Medulla oblongata (tissue), 1 donor: ENCODE data around the gene SND1.

Experiments
- DNase-seq: peaks from one replicate; pipeline ENCODE4 v3.0.0-alpha.2; 2015; ENCODE audit errors: extremely low spot score

SND1 gene

DNA sequence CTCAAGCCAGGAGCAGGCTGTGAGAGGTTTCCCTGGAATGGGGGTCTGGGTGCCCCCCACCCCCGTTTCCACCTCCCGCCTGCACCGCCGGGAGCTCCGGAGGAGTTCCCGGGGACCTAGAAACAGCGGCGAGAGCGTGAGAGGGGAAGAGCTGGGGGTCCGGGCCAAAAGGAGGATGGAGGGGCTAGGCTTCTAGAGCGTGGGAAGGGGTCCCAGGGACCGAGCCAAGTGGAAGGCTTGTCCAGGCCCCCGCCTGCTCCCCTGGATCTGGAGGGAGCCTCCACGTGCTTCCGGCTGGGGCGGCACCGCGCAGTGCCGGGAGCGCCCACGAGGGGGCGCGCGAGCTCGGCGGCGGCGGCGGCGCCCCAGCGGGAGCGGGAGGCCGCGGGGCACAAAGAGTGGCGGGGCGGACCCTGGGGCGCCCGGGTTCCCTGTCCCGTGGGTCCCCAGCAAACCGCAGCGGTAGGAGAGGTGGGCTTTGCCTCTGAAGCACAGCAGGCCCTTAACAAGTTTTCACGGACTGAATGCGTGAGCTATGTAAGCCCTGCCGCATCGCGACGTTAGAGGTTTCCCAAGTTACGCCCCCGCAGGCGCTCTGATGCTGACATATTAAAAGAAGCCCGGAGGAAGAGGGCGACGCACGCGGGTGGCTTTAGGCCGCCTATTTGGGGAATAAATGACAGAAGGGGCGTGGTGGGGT, 483.7 kb downstream of the SND1 start:
- peak; percentile 42 for DNase-seq

DNA sequence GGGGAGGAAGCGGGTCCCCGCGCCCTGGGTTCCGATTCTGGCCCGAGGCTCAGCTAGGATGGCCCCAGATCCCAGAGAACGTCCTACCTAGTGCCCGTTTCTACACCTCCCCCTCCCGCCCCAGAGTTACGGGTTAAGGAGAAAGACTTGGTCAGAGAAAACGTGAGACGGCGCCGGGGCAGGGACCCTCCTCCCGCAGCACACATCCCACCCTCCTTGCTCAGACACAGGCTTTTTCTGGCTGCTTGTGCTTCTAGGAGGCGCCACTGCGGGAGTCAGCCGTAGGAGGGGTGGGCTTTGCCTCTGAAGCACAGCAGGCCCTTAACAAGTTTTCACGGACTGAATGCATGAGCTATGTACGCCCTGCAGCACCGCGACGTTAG, 484.2 kb downstream of the SND1 start:
- no peak for DNase-seq

DNA sequence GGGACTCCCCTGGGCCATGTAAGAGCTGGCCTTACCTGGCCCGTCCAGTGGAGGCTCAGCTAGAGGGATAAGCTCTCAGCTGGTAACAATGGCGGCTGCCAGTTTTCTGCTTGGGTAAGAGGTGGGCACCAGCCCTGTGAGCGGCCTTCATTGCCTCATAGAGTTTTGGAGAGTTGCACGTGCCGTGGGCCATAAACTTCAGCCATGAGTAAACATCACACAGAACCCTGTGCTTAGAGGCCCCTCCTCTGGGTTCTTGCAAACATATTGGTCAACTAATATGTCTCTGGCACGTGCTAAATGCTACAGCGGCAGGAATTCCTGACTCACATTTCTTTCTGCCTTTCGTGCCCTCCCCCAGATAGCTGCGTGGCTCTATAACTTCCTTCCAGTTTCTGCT, 485.2 kb downstream of the SND1 start:
- DNase-seq: no peak

DNA sequence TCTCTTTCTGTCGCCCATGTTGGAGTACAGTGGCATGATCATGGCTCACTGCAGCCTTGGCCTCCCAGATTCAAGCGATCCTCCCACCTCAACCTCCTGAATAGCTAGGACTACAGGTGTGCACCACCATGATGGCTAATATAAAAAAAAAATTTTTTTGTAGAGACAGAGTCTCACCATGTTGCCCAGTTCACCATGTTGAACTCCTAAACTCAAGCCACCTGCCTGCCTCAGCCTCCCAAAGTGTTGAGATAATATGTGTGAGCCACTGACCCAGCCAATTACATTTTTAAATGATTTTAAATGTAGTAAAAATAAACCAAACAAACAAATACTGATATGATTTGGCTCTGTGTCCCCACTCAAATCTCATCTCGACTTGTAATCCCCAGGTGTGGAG, 487.4 kb downstream of the SND1 start:
- no peak for DNase-seq

DNA sequence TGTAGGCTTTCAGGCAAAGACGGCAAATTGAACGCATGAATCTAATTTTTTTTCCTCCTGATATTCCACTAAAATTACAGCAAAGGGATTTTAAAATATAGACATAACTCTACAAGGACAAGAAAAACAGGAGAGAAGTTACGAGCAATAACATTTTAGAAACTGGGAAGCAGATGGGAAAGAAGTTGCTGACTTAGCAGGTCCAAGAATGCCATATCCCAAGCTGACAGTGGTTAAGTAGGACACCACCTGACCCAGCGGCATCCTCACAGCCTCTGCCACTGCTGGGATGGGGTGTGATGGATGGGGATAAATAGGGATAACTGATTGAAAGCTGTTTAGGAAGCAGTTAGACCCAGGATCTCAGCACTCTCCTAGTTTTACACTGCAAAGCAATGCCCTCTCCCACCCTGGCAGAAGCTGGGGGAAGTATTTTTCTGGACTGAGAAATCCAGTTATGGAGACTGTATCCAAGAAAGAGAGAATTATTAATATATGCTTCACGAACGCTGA, 489.7 kb downstream of the SND1 start:
- DNase-seq: no peak
